ENCODE measurements around the gene FUT1. TPM values are rescaled to one million over a fixed set of nuclear protein-coding genes. Genes with fewer than 3 reads are reported as not detected.

Gene FUT1
- total and polyA plus RNA-seq, 3 experiments from 2014 or later, result 0.09 TPM; not detected in 1

DNA sequence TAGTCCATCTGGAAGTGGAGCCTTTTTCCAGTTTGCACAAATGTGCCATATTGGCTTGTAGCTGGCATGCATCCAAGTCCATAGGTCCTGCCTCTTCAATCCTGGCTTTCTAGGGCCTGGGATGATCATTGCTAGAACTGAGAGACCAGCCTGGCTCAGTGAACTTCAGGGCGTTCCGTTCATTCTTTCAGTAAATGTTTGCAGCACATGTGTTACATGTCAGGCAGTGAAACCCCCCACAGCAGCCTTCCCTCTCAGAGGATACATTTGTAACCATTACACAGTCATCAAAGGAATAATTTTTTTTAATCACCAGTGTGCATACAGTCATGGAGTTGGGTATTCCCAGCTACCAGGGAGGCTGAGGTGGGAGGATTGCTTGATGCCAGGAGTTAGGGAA, 47.0 kb downstream of the FUT1 start:
- Mint-ChIP-seq H3K36me3 (peaks cover 5 to 37% (median 11%) of the 10 kb centered on the region in 3 donors), H3K9me3 (no peaks in the 10 kb centered on the region), H3K4me1 (no peaks in the 10 kb centered on the region), H3K4me3 (no peak overlapping the region), H3K27ac (no peak overlapping the region), H3K27me3 (no peaks in the 10 kb centered on the region)
- Histone ChIP-seq H3K4me3 (ENCODE audit: low read length) (no peak overlapping the region), H3K36me3 (ENCODE audit: insufficient read depth, low read length) (no peaks in the 10 kb centered on the region), H3K9me3 (ENCODE audit: low read length) (no peaks in the 10 kb centered on the region), H3K27me3 (ENCODE audit: insufficient read depth, low read length, poor library complexity, severe bottlenecking) (no peaks in the 10 kb centered on the region), H3K27ac (ENCODE audit: low read depth, low read length) (no peak overlapping the region), H3K4me1 (ENCODE audit: insufficient read depth, low read length) (no peaks in the 10 kb centered on the region)
- POLR2A ChIA-PET, result no interaction called here
- no peak for DNase-seq
- CTCF ChIA-PET, result no interaction called here

DNA sequence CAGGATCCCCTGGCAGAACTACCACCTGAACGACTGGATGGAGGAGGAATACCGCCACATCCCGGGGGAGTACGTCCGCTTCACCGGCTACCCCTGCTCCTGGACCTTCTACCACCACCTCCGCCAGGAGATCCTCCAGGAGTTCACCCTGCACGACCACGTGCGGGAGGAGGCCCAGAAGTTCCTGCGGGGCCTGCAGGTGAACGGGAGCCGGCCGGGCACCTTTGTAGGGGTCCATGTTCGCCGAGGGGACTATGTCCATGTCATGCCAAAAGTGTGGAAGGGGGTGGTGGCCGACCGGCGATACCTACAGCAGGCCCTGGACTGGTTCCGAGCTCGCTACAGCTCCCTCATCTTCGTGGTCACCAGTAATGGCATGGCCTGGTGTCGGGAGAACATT, 49.1 kb downstream of the FUT1 start:
- H3K27ac Mint-ChIP-seq, result no peak overlapping the region
- Histone ChIP-seq H3K36me3 (ENCODE audit: insufficient read depth, low read length) (no peaks in the 10 kb centered on the region), H3K9me3 (ENCODE audit: low read length) (no peaks in the 10 kb centered on the region), H3K4me3 (ENCODE audit: low read length) (no peak overlapping the region), H3K27ac (ENCODE audit: low read depth, low read length) (no peak overlapping the region), H3K4me1 (ENCODE audit: insufficient read depth, low read length) (no peaks in the 10 kb centered on the region), H3K27me3 (ENCODE audit: insufficient read depth, low read length, poor library complexity, severe bottlenecking) (no peaks in the 10 kb centered on the region)
- POLR2A ChIA-PET, result no interaction called here
- CTCF ChIA-PET, result no interaction called here
- no peak for DNase-seq
- H3K4me3 Mint-ChIP-seq, result no peak overlapping the region
- peaks cover 5 to 36% (median 8%) of the 10 kb centered on the region in 3 donors for H3K36me3 Mint-ChIP-seq
- H3K4me1 Mint-ChIP-seq, result no peaks in the 10 kb centered on the region
- no peaks in the 10 kb centered on the region for H3K9me3 Mint-ChIP-seq
- H3K27me3 Mint-ChIP-seq, result peaks cover 0 to 8% of the 10 kb centered on the region in 2 donors

DNA sequence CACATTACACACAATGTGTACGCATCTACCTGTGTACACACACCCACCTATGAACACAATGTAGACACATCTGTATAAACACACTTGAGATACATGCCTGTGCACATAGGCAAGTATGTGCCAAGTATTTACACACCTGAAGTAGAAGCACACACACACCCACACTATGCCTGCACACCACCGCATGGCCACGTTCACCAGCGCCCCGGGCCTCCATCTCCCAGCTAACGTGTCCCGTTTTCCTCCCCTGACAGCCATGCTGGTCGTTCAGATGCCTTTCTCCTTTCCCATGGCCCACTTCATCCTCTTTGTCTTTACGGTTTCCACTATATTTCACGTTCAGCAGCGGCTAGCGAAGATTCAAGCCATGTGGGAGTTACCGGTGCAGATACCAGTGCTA, 49.7 kb downstream of the FUT1 start:
- H3K9me3 Mint-ChIP-seq, result no peaks in the 10 kb centered on the region

DNA sequence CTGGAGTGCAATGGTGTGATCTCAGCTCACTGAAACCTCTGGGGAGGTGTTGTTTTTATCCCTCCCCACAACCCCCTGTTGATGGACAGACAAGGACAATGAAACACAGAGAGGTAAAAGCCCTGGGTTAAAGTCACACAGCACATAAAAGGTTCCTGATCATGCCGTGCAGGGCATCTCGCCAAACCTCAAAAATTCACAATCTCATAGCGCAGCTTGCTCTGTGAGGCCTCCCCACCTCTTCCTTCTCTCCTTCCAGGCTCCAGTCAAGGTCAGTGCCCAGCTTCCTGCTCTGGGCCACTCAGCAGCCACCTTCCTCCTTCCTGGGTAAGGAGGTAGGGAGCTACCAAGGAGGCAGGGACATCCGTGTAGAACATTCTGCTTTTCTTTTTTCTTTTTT, 54.4 kb downstream of the FUT1 start:
- H3K27ac Mint-ChIP-seq, result no peak overlapping the region
- ChIA-PET POLR2A (no interaction called here), CTCF (no interaction called here)
- H3K4me3 Mint-ChIP-seq, result no peak overlapping the region
- H3K9me3 Mint-ChIP-seq, result no peaks in the 10 kb centered on the region
- peaks cover 10% of the 10 kb centered on the region for H3K4me1 ChIP-seq (ENCODE audit: insufficient read depth, low read length)
- peaks cover 0 to 9% (median 2%) of the 10 kb centered on the region in 3 donors for H3K36me3 Mint-ChIP-seq
- H3K27ac ChIP-seq (ENCODE audit: low read depth, low read length), result no peak overlapping the region
- peaks cover 3 to 10% (median 6%) of the 10 kb centered on the region in 3 donors for H3K4me1 Mint-ChIP-seq
- no peak for DNase-seq
- no peaks in the 10 kb centered on the region for H3K9me3 ChIP-seq (ENCODE audit: low read length)
- H3K4me3 ChIP-seq (ENCODE audit: low read length), result no peak overlapping the region
- no peaks in the 10 kb centered on the region for H3K36me3 ChIP-seq (ENCODE audit: insufficient read depth, low read length)
- H3K27me3 ChIP-seq (ENCODE audit: insufficient read depth, low read length, poor library complexity, severe bottlenecking), result peaks cover 3% of the 10 kb centered on the region
- H3K27me3 Mint-ChIP-seq, result peaks cover 16 to 21% of the 10 kb centered on the region in 2 donors

More for the DNA sequence above, 49.7 kb downstream of the FUT1 start:
- Mint-ChIP-seq H3K36me3 (peaks cover 5 to 35% (median 8%) of the 10 kb centered on the region in 3 donors), H3K4me3 (no peak overlapping the region), H3K4me1 (no peaks in the 10 kb centered on the region), H3K27me3 (peaks cover 3 to 8% of the 10 kb centered on the region in 2 donors), H3K27ac (no peak overlapping the region)
- H3K27me3 ChIP-seq (ENCODE audit: insufficient read depth, low read length, poor library complexity, severe bottlenecking), result no peaks in the 10 kb centered on the region
- ChIA-PET CTCF (no interaction called here), POLR2A (no interaction called here)
- no peaks in the 10 kb centered on the region for H3K36me3 ChIP-seq (ENCODE audit: insufficient read depth, low read length)
- no peak overlapping the region for H3K4me3 ChIP-seq (ENCODE audit: low read length)
- H3K4me1 ChIP-seq (ENCODE audit: insufficient read depth, low read length), result no peaks in the 10 kb centered on the region
- no peaks in the 10 kb centered on the region for H3K9me3 ChIP-seq (ENCODE audit: low read length)
- no peak overlapping the region for H3K27ac ChIP-seq (ENCODE audit: low read depth, low read length)
- no peak for DNase-seq

Other genes starting within 250 kb of the FUT1 start
- gene LMTK3, start 240.8 kb downstream of the FUT1 start, total RNA-seq, result 1 to 10 TPM; 4.6 to 4.7 TPM
- gene LMTK3, start 240.8 kb downstream of the FUT1 start, polyA plus RNA-seq, result not detected
- gene SULT2B1, start 200.5 kb downstream of the FUT1 start, total RNA-seq, result not detected
- gene SULT2B1, start 200.5 kb downstream of the FUT1 start, polyA plus RNA-seq, result not detected
- not detected for gene SPACA4, start 145.9 kb downstream of the FUT1 start, total RNA-seq
- gene SPACA4, start 145.9 kb downstream of the FUT1 start, polyA plus RNA-seq, result not detected
- 1 to 10 TPM; 3.7 to 5.4 TPM for gene FAM83E, start 137.6 kb downstream of the FUT1 start, total RNA-seq
- not detected for gene FAM83E, start 137.6 kb downstream of the FUT1 start, polyA plus RNA-seq
- gene RPL18, start 133.5 kb downstream of the FUT1 start, total RNA-seq, result 1,000 to 10,000 TPM; 1,778 to 1,810 TPM
- gene RPL18, start 133.5 kb downstream of the FUT1 start, polyA plus RNA-seq, result 1,821 TPM
- 10 to 100 TPM; 37.5 to 38.5 TPM for gene SPHK2, start 133.1 kb downstream of the FUT1 start, total RNA-seq
- 10.2 TPM for gene SPHK2, start 133.1 kb downstream of the FUT1 start, polyA plus RNA-seq
- gene DBP, start 115.3 kb downstream of the FUT1 start, total RNA-seq, result 10 to 100 TPM; 10.9 to 12.1 TPM
- gene DBP, start 115.3 kb downstream of the FUT1 start, polyA plus RNA-seq, result 84.1 TPM
- gene CA11, start 106.5 kb downstream of the FUT1 start, total RNA-seq, result 10 to 100 TPM; 12.7 to 13.0 TPM
- 8.3 TPM for gene CA11, start 106.5 kb downstream of the FUT1 start, polyA plus RNA-seq
- gene NTN5, start 79.6 kb downstream of the FUT1 start, total RNA-seq, result under 1 TPM; 0.11 to 0.33 TPM
- gene NTN5, start 79.6 kb downstream of the FUT1 start, polyA plus RNA-seq, result not detected
- gene FUT2, start 56.7 kb downstream of the FUT1 start, total RNA-seq, result not detected
- 0.33 TPM for gene FUT2, start 56.7 kb downstream of the FUT1 start, polyA plus RNA-seq
- under 1 TPM; 0.68 to 0.69 TPM for gene MAMSTR, start 32.9 kb downstream of the FUT1 start, total RNA-seq
- 0.40 TPM for gene MAMSTR, start 32.9 kb downstream of the FUT1 start, polyA plus RNA-seq
- gene RASIP1, start 12.0 kb downstream of the FUT1 start, total RNA-seq, result under 1 TPM; 0.20 to 0.22 TPM
- 0.09 TPM for gene RASIP1, start 12.0 kb downstream of the FUT1 start, polyA plus RNA-seq
- not detected for gene IZUMO1, start 5.7 kb downstream of the FUT1 start, total RNA-seq
- not detected for gene IZUMO1, start 5.7 kb downstream of the FUT1 start, polyA plus RNA-seq
- gene FGF21, start 2.9 kb upstream of the FUT1 start, total RNA-seq, result not detected
- gene FGF21, start 2.9 kb upstream of the FUT1 start, polyA plus RNA-seq, result not detected
- 10 to 100 TPM; 61.9 to 62.6 TPM for gene BCAT2, start 58.4 kb upstream of the FUT1 start, total RNA-seq
- gene BCAT2, start 58.4 kb upstream of the FUT1 start, polyA plus RNA-seq, result 31.8 TPM
- under 1 TPM; 0.18 to 0.37 TPM for gene HSD17B14, start 83.8 kb upstream of the FUT1 start, total RNA-seq
- gene HSD17B14, start 83.8 kb upstream of the FUT1 start, polyA plus RNA-seq, result 1.1 TPM
- gene PLEKHA4, start 116.0 kb upstream of the FUT1 start, total RNA-seq, result 1 to 10 TPM; 2.5 to 4.1 TPM
- 2.7 TPM for gene PLEKHA4, start 116.0 kb upstream of the FUT1 start, polyA plus RNA-seq
- 10 to 100 TPM; 67.1 to 69.3 TPM for gene PPP1R15A, start 119.8 kb upstream of the FUT1 start, total RNA-seq
- 159 TPM for gene PPP1R15A, start 119.8 kb upstream of the FUT1 start, polyA plus RNA-seq
- not detected for gene TULP2, start 146.1 kb upstream of the FUT1 start, total RNA-seq
- gene TULP2, start 146.1 kb upstream of the FUT1 start, polyA plus RNA-seq, result not detected
- 10 to 100 TPM; 86.8 to 93.3 TPM for gene NUCB1, start 147.7 kb upstream of the FUT1 start, total RNA-seq
- 147 TPM for gene NUCB1, start 147.7 kb upstream of the FUT1 start, polyA plus RNA-seq
- gene DHDH, start 181.1 kb upstream of the FUT1 start, total RNA-seq, result under 1 TPM; 0.42 to 0.53 TPM
- gene DHDH, start 181.1 kb upstream of the FUT1 start, polyA plus RNA-seq, result 0.31 TPM
- gene BAX, start 202.2 kb upstream of the FUT1 start, total RNA-seq, result 100 to 1,000 TPM; 315 to 331 TPM
- 79.5 TPM for gene BAX, start 202.2 kb upstream of the FUT1 start, polyA plus RNA-seq
- gene FTL, start 212.7 kb upstream of the FUT1 start, total RNA-seq, result 1,000 to 10,000 TPM; 1,478 to 1,489 TPM
- gene FTL, start 212.7 kb upstream of the FUT1 start, polyA plus RNA-seq, result 4,521 TPM
- 10 to 100 TPM; 38.2 to 38.9 TPM for gene GYS1, start 240.7 kb upstream of the FUT1 start, total RNA-seq
- gene GYS1, start 240.7 kb upstream of the FUT1 start, polyA plus RNA-seq, result 31.5 TPM
- gene RUVBL2, start 241.2 kb upstream of the FUT1 start, total RNA-seq, result 100 to 1,000 TPM; 147 to 159 TPM
- 67.9 TPM for gene RUVBL2, start 241.2 kb upstream of the FUT1 start, polyA plus RNA-seq